Heart left ventricle (tissue), 13 donors: ENCODE data around the gene CDK5RAP2.

ENCODE experiments used
- POLR2A ChIP-seq, 2 donors: fragments of 450-650 bp; IDR thresholded peaks; one replicate each; pipeline ENCODE4 v1.6.1; 2017; ENCODE audit warnings: antibody characterized with exemption in 2 of 2, mild to moderate bottlenecking in 2 of 2, moderate library complexity in 2 of 2
- TF ChIP-seq, protein P1 (sequence below), 12 donors: fragments of 200-600 bp; sonication (generic) in 4 of 12; IDR thresholded peaks; one replicate each; pipeline versions ENCODE4 v1.5.0 to v1.8.0; 2018 to 2022; ENCODE audit warnings: antibody characterized with exemption in 12 of 12, mild to moderate bottlenecking in 5 of 12
- donor health status: ischemic (EF 13 %, LVEDD 7.1; RV severe dilation, severe dysfunction).
- donor health status: DM: no; HTN: yes; CAD: no.
- donor health status: DM: no; HTN: no; CAD: no.
- donor health status: ischemic (EF 25% LVEDD 6.9; RV normal size, moderate dysfunction).
- donor health status: ischemic (EF 25% LVEDD 5.7; RV mildly dilated, moderate dysfunction).
- donor health status: ischemic (EF 35%, LVEDD 5.7; RV mildly dilated, moderate dysfunction).
- donor health status: nonischemic (EF 11% LVEDD 7.7; RV severe dilation, severe dysfunction).
- donor health status: DM: yes; HTN: yes; CAD: no.
- donor health status: PGD.
- donor health status: ischemic (EF 29% LVEDD 5.4; RV normal size, mild dysfunction).
- donor health status: nonischemic (EF 23%, LVEDD 6.1; RV moderate dilation, normal function).

DNA sequence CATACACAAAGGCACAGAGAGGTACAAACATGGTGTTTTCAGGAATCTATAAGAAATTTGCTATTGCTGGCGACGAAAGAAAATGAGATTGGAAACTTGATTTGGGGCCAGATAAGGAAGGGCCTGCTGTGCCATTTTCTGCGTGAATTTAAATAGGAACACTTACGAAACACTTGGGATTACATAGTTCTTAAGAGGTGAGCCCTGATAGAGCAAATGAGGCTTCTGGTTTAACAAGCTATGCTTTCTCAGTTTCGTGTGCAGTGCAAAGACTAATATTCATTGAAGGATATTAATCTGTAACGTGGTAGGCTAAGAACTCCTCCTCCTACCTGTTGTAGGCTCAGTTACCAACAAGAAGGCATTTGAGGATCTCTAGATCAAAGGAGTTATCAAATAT lies 93.1 kb downstream of the CDK5RAP2 start:
- TF ChIP-seq, protein P1, sequence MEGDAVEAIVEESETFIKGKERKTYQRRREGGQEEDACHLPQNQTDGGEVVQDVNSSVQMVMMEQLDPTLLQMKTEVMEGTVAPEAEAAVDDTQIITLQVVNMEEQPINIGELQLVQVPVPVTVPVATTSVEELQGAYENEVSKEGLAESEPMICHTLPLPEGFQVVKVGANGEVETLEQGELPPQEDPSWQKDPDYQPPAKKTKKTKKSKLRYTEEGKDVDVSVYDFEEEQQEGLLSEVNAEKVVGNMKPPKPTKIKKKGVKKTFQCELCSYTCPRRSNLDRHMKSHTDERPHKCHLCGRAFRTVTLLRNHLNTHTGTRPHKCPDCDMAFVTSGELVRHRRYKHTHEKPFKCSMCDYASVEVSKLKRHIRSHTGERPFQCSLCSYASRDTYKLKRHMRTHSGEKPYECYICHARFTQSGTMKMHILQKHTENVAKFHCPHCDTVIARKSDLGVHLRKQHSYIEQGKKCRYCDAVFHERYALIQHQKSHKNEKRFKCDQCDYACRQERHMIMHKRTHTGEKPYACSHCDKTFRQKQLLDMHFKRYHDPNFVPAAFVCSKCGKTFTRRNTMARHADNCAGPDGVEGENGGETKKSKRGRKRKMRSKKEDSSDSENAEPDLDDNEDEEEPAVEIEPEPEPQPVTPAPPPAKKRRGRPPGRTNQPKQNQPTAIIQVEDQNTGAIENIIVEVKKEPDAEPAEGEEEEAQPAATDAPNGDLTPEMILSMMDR (IDR thresholded peaks at IDR 0.05): no peak
- no peak for TF ChIP-seq POLR2A (IDR thresholded peaks at IDR 0.05)
